Neural cell (in vitro differentiated cells): ENCODE data around the gene APOC3.

Experiments
- EP300 ChIP-seq: fragments of 450-650 bp; conservative IDR thresholded peaks from 2 replicates; pipeline ENCODE4 v1.6.1; 2014; ENCODE audit warnings: antibody characterized with exemption, mild to moderate bottlenecking, moderate library complexity; ENCODE audit not compliant: poor library complexity, severe bottlenecking
- EZH2 ChIP-seq: fragments of 200-600, 300-800 bp; shearing (Covaris generic), sonication (generic); IDR thresholded peaks from 2 replicates; pipeline ENCODE4 v1.6.1; 2014; ENCODE audit warnings: antibody characterized with exemption, low read length, borderline replicate concordance, mild to moderate bottlenecking; ENCODE audit not compliant: insufficient read depth, poor library complexity, severe bottlenecking
- POLR2AphosphoS5 ChIP-seq: IDR thresholded peaks from 2 replicates; pipeline ENCODE4 v1.6.1; 2012
- RAD21 ChIP-seq: fragments of 450-650 bp; conservative IDR thresholded peaks from 2 replicates; pipeline ENCODE4 v1.6.1; 2014; ENCODE audit warnings: antibody characterized with exemption, mild to moderate bottlenecking, moderate library complexity
- SMC3 ChIP-seq: fragments of 450-650 bp; conservative IDR thresholded peaks from 2 replicates; pipeline ENCODE4 v1.6.1; 2014; ENCODE audit warnings: antibody characterized with exemption, mild to moderate bottlenecking, moderate library complexity; ENCODE audit not compliant: poor library complexity
- TF ChIP-seq, protein P1 (sequence below): fragments of 450-650 bp; IDR thresholded peaks from 2 replicates; pipeline ENCODE4 v1.5.1; 2014; ENCODE audit warnings: antibody characterized with exemption, mild to moderate bottlenecking, moderate library complexity; ENCODE audit not compliant: poor library complexity, severe bottlenecking
- TF ChIP-seq, protein P2 (sequence below): IDR thresholded peaks from 2 replicates; pipeline ENCODE4 v1.6.1; 2012; ENCODE audit warnings: borderline replicate concordance

DNA sequence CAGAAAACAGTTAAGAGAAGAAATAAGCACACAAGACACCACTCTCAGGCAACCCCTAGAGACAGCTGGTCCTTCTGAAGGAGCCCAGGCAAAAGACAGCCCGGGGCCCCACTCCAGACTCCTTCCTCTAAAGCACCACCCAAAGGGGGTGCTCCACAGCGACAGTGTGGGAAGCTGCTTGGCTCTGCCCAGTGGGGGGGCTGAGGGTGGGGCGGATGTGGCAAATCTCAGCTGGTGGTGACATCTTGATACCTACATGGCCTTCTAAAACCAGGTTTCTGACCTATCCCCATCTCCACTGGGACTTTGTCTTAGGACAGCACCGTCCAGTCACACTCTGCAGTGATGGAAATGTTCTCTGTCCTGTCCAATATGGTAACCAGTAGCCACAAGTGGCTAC lies 17.9 kb downstream of the APOC3 start:
- TF ChIP-seq POLR2AphosphoS5 (no peak), EP300 (no peak), RAD21 (no peak), SMC3 (no peak), EZH2 (no peak)
- TF ChIP-seq, protein P1, sequence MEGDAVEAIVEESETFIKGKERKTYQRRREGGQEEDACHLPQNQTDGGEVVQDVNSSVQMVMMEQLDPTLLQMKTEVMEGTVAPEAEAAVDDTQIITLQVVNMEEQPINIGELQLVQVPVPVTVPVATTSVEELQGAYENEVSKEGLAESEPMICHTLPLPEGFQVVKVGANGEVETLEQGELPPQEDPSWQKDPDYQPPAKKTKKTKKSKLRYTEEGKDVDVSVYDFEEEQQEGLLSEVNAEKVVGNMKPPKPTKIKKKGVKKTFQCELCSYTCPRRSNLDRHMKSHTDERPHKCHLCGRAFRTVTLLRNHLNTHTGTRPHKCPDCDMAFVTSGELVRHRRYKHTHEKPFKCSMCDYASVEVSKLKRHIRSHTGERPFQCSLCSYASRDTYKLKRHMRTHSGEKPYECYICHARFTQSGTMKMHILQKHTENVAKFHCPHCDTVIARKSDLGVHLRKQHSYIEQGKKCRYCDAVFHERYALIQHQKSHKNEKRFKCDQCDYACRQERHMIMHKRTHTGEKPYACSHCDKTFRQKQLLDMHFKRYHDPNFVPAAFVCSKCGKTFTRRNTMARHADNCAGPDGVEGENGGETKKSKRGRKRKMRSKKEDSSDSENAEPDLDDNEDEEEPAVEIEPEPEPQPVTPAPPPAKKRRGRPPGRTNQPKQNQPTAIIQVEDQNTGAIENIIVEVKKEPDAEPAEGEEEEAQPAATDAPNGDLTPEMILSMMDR = no peak
- TF ChIP-seq, protein P2, sequence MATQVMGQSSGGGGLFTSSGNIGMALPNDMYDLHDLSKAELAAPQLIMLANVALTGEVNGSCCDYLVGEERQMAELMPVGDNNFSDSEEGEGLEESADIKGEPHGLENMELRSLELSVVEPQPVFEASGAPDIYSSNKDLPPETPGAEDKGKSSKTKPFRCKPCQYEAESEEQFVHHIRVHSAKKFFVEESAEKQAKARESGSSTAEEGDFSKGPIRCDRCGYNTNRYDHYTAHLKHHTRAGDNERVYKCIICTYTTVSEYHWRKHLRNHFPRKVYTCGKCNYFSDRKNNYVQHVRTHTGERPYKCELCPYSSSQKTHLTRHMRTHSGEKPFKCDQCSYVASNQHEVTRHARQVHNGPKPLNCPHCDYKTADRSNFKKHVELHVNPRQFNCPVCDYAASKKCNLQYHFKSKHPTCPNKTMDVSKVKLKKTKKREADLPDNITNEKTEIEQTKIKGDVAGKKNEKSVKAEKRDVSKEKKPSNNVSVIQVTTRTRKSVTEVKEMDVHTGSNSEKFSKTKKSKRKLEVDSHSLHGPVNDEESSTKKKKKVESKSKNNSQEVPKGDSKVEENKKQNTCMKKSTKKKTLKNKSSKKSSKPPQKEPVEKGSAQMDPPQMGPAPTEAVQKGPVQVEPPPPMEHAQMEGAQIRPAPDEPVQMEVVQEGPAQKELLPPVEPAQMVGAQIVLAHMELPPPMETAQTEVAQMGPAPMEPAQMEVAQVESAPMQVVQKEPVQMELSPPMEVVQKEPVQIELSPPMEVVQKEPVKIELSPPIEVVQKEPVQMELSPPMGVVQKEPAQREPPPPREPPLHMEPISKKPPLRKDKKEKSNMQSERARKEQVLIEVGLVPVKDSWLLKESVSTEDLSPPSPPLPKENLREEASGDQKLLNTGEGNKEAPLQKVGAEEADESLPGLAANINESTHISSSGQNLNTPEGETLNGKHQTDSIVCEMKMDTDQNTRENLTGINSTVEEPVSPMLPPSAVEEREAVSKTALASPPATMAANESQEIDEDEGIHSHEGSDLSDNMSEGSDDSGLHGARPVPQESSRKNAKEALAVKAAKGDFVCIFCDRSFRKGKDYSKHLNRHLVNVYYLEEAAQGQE = no peak
